ENCODE measurements around the gene NCKAP5.

GRCh38 chr2:133541797-133542196 is 26.5 kb downstream of the NCKAP5 start:
- TF ChIP-seq CTCF (IDR thresholded peaks at IDR 0.05) = no peak
- TF ChIP-seq TFCP2L1 (CRISPR knock-in tag; IDR thresholded peaks at IDR 0.05) = no peak
- no peak for TF ChIP-seq KDM5A (IDR thresholded peaks at IDR 0.05)
- TF ChIP-seq RCOR1 (IDR thresholded peaks at IDR 0.05; ENCODE audit: low read depth, low read length) = no peak
- no peak for TF ChIP-seq CBX8 (IDR thresholded peaks at IDR 0.05)
- TF ChIP-seq, protein P1, sequence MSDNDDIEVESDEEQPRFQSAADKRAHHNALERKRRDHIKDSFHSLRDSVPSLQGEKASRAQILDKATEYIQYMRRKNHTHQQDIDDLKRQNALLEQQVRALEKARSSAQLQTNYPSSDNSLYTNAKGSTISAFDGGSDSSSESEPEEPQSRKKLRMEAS (IDR thresholded peaks at IDR 0.05) = no peak
- TF ChIP-seq POLR2A (IDR thresholded peaks at IDR 0.05; ENCODE audit: low read length) = no peak
- TF ChIP-seq, protein P2, sequence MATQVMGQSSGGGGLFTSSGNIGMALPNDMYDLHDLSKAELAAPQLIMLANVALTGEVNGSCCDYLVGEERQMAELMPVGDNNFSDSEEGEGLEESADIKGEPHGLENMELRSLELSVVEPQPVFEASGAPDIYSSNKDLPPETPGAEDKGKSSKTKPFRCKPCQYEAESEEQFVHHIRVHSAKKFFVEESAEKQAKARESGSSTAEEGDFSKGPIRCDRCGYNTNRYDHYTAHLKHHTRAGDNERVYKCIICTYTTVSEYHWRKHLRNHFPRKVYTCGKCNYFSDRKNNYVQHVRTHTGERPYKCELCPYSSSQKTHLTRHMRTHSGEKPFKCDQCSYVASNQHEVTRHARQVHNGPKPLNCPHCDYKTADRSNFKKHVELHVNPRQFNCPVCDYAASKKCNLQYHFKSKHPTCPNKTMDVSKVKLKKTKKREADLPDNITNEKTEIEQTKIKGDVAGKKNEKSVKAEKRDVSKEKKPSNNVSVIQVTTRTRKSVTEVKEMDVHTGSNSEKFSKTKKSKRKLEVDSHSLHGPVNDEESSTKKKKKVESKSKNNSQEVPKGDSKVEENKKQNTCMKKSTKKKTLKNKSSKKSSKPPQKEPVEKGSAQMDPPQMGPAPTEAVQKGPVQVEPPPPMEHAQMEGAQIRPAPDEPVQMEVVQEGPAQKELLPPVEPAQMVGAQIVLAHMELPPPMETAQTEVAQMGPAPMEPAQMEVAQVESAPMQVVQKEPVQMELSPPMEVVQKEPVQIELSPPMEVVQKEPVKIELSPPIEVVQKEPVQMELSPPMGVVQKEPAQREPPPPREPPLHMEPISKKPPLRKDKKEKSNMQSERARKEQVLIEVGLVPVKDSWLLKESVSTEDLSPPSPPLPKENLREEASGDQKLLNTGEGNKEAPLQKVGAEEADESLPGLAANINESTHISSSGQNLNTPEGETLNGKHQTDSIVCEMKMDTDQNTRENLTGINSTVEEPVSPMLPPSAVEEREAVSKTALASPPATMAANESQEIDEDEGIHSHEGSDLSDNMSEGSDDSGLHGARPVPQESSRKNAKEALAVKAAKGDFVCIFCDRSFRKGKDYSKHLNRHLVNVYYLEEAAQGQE (IDR thresholded peaks at IDR 0.05) = no peak
- TF ChIP-seq USF2 (IDR thresholded peaks at IDR 0.05) = no peak
- no peak for TF ChIP-seq KDM1A (IDR thresholded peaks at IDR 0.05; ENCODE audit: low read depth)
- TF ChIP-seq MAZ (IDR thresholded peaks at IDR 0.05; ENCODE audit: borderline replicate concordance, low read depth, low read length) = no peak
- TF ChIP-seq CEBPB (IDR thresholded peaks at IDR 0.05) = no peak
- no peak for TF ChIP-seq ZFP36 (IDR thresholded peaks at IDR 0.05; ENCODE audit: borderline replicate concordance, partially characterized antibody)
- TF ChIP-seq NR3C1 (IDR thresholded peaks at IDR 0.05) = no peak

All from A549 (cell line).